Activated naive CD8-positive, alpha-beta T cell treated with anti-CD3 and anti-CD28 coated beads, Interleukin-2, amount 10 ng/mL, durations not matched to agents 7 days and 5 days (primary cell): Measurements from ENCODE around the gene WDR31. TPM values are rescaled to one million over a fixed set of nuclear protein-coding genes. Genes with fewer than 3 reads are reported as not detected.
A peak's percentile ranks its signal among the peaks of the same experiment; 100 is the strongest.
"Not testable (repeated sequence)": the region's sequence is repeated elsewhere in the genome, so short reads cannot be mapped to it uniquely, and the experiment has no call there.

Source experiments
- ATAC-seq: fragments of 150-1000 bp; cut with Tn5 transposase; one replicate; pipeline ENCODE4 v1.10.0; 2021; ENCODE audit warnings: low read depth, moderate library complexity
- POLR2A ChIA-PET: fragments of 350-600 bp; sonication (Branson Sonifier 250); formaldehyde crosslinking; loops from one replicate; lab custom pipeline; 2021; ENCODE audit warnings: antibody characterized with exemption; lab: Charles Lee
- DNase-seq: peaks from one replicate; pipeline ENCODE4 v3.0.0; 2021
- H3K27ac Mint-ChIP-seq: one replicate; pipeline ENCODE4 v1.8.0; 2022; ENCODE audit warnings: mild to moderate bottlenecking, mixed read lengths
- H3K27me3 Mint-ChIP-seq: one replicate; pipeline ENCODE4 v1.8.0; 2022; ENCODE audit warnings: mild to moderate bottlenecking, moderate library complexity, mixed read lengths
- H3K36me3 Mint-ChIP-seq: one replicate; pipeline ENCODE4 v1.8.0; 2021; ENCODE audit warnings: mild to moderate bottlenecking, mixed read lengths
- H3K4me1 Mint-ChIP-seq: one replicate; pipeline ENCODE4 v1.8.0; 2021; ENCODE audit warnings: mixed read lengths
- H3K4me3 Mint-ChIP-seq: one replicate; pipeline ENCODE4 v1.8.0; 2022; ENCODE audit warnings: mild to moderate bottlenecking, moderate library complexity, mixed read lengths
- H3K9me3 Mint-ChIP-seq: one replicate; pipeline ENCODE4 v1.8.0; 2021; ENCODE audit warnings: mixed read lengths
- total RNA-seq, 2 experiments: library from RNA; stranded (reverse); gene quantifications; one replicate each; pipeline ENCODE4 v1.2.3, GENCODE V29; 2021

Gene WDR31
- total RNA-seq, 2 experiments from 2014 or later = 0.99 to 1.00 TPM

- DNase-seq (no peak), ATAC-seq (no peak)
- no peaks in the 10 kb centered on the region for H3K9me3 Mint-ChIP-seq
- peaks cover 9% of the 10 kb centered on the region for H3K36me3 Mint-ChIP-seq
- H3K27ac Mint-ChIP-seq = peak overlapping the region; percentile 60
- H3K27me3 Mint-ChIP-seq = no peaks in the 10 kb centered on the region
- H3K4me3 Mint-ChIP-seq = peak overlapping the region; percentile 91
- H3K4me1 Mint-ChIP-seq = peaks cover 15% of the 10 kb centered on the region
- POLR2A ChIA-PET = interaction anchor here (0.5 to 2.7 kb wide), 4 partner anchors 19 to 1212 kb away, joined by 3 to 13 read pairs (median 5); partner anchors contain the start of genes ATP6V1G1, BSPRY and WDR31
Measured at GRCh38 chr9:113375057-113376023, 35.3 kb upstream of the WDR31 start.

GRCh38 chr9:113373676-113374392, 33.8 kb upstream of the WDR31 start:
- H3K4me3 Mint-ChIP-seq = no peak overlapping the region
- POLR2A ChIA-PET = interaction anchor here (0.7 to 1.3 kb wide), 2 partner anchors 12 to 1967 kb away, joined by 3 read pairs; no protein-coding TSS in a partner anchor

GRCh38 chr9:113373256-113373655, 33.2 kb upstream of the WDR31 start:
- H3K27ac Mint-ChIP-seq = peak overlapping the region; percentile 21
- ATAC-seq (no peak), DNase-seq (no peak)
- H3K4me1 Mint-ChIP-seq = peaks cover 15% of the 10 kb centered on the region
- H3K27me3 Mint-ChIP-seq = no peaks in the 10 kb centered on the region
- H3K36me3 Mint-ChIP-seq = peaks cover 9% of the 10 kb centered on the region
- POLR2A ChIA-PET = interaction anchor here (0.6 to 1.3 kb wide), 2 partner anchors 12 kb away, joined by 3 read pairs; no protein-coding TSS in a partner anchor
- no peaks in the 10 kb centered on the region for H3K9me3 Mint-ChIP-seq
- no peak overlapping the region for H3K4me3 Mint-ChIP-seq

More at GRCh38 chr9:113373676-113374392, 33.8 kb upstream of the WDR31 start:
- H3K36me3 Mint-ChIP-seq = peaks cover 9% of the 10 kb centered on the region
- H3K9me3 Mint-ChIP-seq = no peaks in the 10 kb centered on the region
- H3K4me1 Mint-ChIP-seq = peaks cover 15% of the 10 kb centered on the region
- ATAC-seq (no peak), DNase-seq (no peak)
- no peaks in the 10 kb centered on the region for H3K27me3 Mint-ChIP-seq
- H3K27ac Mint-ChIP-seq = no peak overlapping the region

GRCh38 chr9:113372059-113372458, 32.0 kb upstream of the WDR31 start:
- H3K27me3 Mint-ChIP-seq = no peaks in the 10 kb centered on the region
- no peaks in the 10 kb centered on the region for H3K9me3 Mint-ChIP-seq
- no peak overlapping the region for H3K27ac Mint-ChIP-seq
- no peak for DNase-seq
- peaks cover 15% of the 10 kb centered on the region for H3K4me1 Mint-ChIP-seq
- no peak for ATAC-seq
- H3K36me3 Mint-ChIP-seq = peaks cover 9% of the 10 kb centered on the region
- POLR2A ChIA-PET = interaction anchor here (0.7 kb wide), 1 partner anchor 12 kb away, joined by 4 read pairs; no protein-coding TSS in a partner anchor
- no peak overlapping the region for H3K4me3 Mint-ChIP-seq

GRCh38 chr9:113370806-113371325, 30.8 kb upstream of the WDR31 start:
- Mint-ChIP-seq H3K27me3 (no peaks in the 10 kb centered on the region), H3K4me1 (peaks cover 15% of the 10 kb centered on the region), H3K9me3 (no peaks in the 10 kb centered on the region), H3K36me3 (peaks cover 11% of the 10 kb centered on the region), H3K4me3 (no peak overlapping the region), H3K27ac (no peak overlapping the region)
- DNase-seq = no peak
- POLR2A ChIA-PET = interaction anchor here (0.8 kb wide), 1 partner anchor 21 kb away, joined by 3 read pairs; no protein-coding TSS in a partner anchor
- no peak for ATAC-seq

GRCh38 chr9:113369855-113370140, 29.7 kb upstream of the WDR31 start:
- Mint-ChIP-seq H3K4me1 (peaks cover 6% of the 10 kb centered on the region), H3K9me3 (no peaks in the 10 kb centered on the region), H3K4me3 (no peak overlapping the region), H3K27me3 (no peaks in the 10 kb centered on the region), H3K27ac (no peak overlapping the region), H3K36me3 (peaks cover 9% of the 10 kb centered on the region)
- DNase-seq (no peak), ATAC-seq (no peak)
- POLR2A ChIA-PET = interaction anchor here (0.7 kb wide), 1 partner anchor 607 kb away, joined by 3 read pairs; no protein-coding TSS in a partner anchor

- Mint-ChIP-seq H3K4me3 (no peak overlapping the region), H3K36me3 (peaks cover 9% of the 10 kb centered on the region), H3K9me3 (no peaks in the 10 kb centered on the region), H3K27me3 (no peaks in the 10 kb centered on the region), H3K4me1 (peaks cover 6% of the 10 kb centered on the region), H3K27ac (no peak overlapping the region)
- POLR2A ChIA-PET = no interaction called here
- no peak for DNase-seq
- ATAC-seq = no peak
Measured at GRCh38 chr9:113368982-113369854, 29.1 kb upstream of the WDR31 start.

- H3K27ac Mint-ChIP-seq = no peak overlapping the region
Measured at GRCh38 chr9:113368348-113368981, 28.4 kb upstream of the WDR31 start.

GRCh38 chr9:113365652-113366051, 25.6 kb upstream of the WDR31 start:
- H3K36me3 Mint-ChIP-seq, POLR2A ChIA-PET, H3K27ac Mint-ChIP-seq, ATAC-seq, H3K27me3 Mint-ChIP-seq, H3K9me3 Mint-ChIP-seq, DNase-seq, H3K4me3 Mint-ChIP-seq, H3K4me1 Mint-ChIP-seq: not testable (repeated sequence)

More at GRCh38 chr9:113368348-113368981, 28.4 kb upstream of the WDR31 start:
- no peaks in the 10 kb centered on the region for H3K9me3 Mint-ChIP-seq
- no peak for ATAC-seq
- H3K36me3 Mint-ChIP-seq = peaks cover 9% of the 10 kb centered on the region
- H3K4me3 Mint-ChIP-seq = no peak overlapping the region
- POLR2A ChIA-PET = interaction anchor here (1.6 kb wide), 1 partner anchor 19 kb away, joined by 5 read pairs; the partner anchor contains the start of gene BSPRY
- H3K4me1 Mint-ChIP-seq = peaks cover 6% of the 10 kb centered on the region
- H3K27me3 Mint-ChIP-seq = no peaks in the 10 kb centered on the region
- DNase-seq = no peak

- peaks cover 6% of the 10 kb centered on the region for H3K36me3 Mint-ChIP-seq
- no peaks in the 10 kb centered on the region for H3K9me3 Mint-ChIP-seq
- H3K27ac Mint-ChIP-seq = no peak overlapping the region
- peaks cover 2% of the 10 kb centered on the region for H3K4me1 Mint-ChIP-seq
- POLR2A ChIA-PET = interaction anchor here (0.6 to 1.5 kb wide), 2 partner anchors 12 to 49 kb away, joined by 3 to 4 read pairs; partner anchors contain the start of gene HDHD3
- no peak for ATAC-seq
- H3K4me3 Mint-ChIP-seq = no peak overlapping the region
- H3K27me3 Mint-ChIP-seq = no peaks in the 10 kb centered on the region
- DNase-seq = no peak
Measured at GRCh38 chr9:113364951-113365350, 24.9 kb upstream of the WDR31 start.

- H3K27ac Mint-ChIP-seq = no peak overlapping the region
- DNase-seq = no peak
- no peak for ATAC-seq
- peaks cover 10% of the 10 kb centered on the region for H3K36me3 Mint-ChIP-seq
- POLR2A ChIA-PET = no interaction called here
- no peak overlapping the region for H3K4me3 Mint-ChIP-seq
- no peaks in the 10 kb centered on the region for H3K27me3 Mint-ChIP-seq
- peaks cover 2% of the 10 kb centered on the region for H3K4me1 Mint-ChIP-seq
- no peaks in the 10 kb centered on the region for H3K9me3 Mint-ChIP-seq
Measured at GRCh38 chr9:113363336-113363735, 23.3 kb upstream of the WDR31 start.
